GM21390 (cell line): ENCODE data around the gene TMEM255B.

Source experiments
- ATAC-seq: cut with Tn5 transposase; IDR thresholded peaks from one replicate; pipeline ENCODE4 v1.9.1; 2021; ENCODE audit not compliant: unreplicated experiment

Gene TMEM255B

GRCh38 chr13:113859311-113860050 is 100.5 kb downstream of the TMEM255B start:
- ATAC-seq: no peak

DNA sequence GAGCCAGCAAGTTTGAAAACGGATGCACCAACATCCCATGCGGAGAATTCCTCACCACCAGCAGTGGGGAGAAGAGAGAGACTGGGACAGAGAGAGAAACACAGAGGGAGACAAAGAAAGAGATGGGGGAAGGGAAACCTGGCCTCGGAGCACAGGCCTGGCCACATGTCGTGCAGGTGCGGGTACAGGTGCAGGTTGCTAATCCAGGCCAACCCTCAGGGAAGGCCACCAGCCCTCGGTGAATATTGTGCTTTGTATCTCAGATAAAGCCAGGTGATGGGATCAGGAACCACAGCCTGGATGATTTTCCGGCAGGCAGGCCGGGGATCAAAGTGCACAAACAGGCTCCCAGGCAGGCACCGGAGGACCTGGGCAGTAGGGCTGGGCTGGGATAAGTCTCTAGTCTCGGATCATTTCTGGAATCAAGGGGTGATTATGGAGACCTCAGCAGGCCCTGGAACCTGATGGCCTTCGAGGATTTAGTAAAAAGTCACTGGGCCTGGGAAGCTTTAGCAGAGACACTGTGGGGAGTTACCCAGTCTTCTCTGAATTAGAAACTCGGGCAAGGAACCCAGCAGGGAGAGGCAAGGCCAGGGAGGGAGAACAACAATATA is 101.1 kb downstream of the TMEM255B start:
- ATAC-seq: no peak

DNA sequence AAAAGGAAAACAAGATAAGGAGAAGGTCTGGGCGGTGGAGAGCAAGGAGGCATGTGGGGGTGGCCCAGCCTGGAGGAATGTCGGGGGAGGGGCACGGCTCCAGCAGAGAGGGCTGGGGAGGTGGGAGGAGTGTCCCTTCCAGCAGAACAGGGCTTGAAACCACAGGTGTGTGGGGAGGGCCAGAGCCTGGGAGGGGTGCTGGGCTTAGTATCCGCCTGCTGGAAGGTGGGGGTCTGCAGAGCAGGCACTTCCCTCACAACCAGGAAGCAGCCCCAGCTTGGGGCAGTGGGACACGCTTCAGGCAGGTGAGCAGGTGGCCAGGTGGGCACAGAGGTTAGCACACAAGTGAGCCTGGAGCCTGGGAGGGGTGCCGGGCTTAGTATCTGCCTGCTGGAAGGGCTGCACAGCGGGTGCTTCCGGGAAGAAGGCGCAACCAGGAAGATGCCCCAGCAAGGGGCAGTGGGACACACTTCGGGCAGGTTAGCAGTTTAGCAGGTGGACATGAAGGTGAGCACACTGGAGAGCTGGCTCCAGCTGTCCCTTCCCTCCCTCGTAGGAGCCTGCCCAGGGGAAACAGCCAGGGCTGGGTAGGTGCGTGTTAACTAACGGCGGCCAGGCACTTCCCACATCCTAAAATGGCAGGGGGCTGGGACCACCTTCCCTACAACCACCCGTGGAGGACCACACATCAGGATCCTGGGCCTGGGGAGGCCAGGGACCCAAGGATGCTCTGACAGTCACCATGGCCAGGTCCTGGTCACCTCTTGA is 101.8 kb downstream of the TMEM255B start:
- ATAC-seq: no peak

GRCh38 chr13:113861433-113862030 is 102.5 kb downstream of the TMEM255B start:
- ATAC-seq: no peak

- no peak for ATAC-seq
Observed at GRCh38 chr13:113862191-113862930, 103.3 kb downstream of the TMEM255B start.

- no peak for ATAC-seq
Observed at GRCh38 chr13:113862931-113863523, 104.0 kb downstream of the TMEM255B start.

GRCh38 chr13:113863524-113864272 is 104.7 kb downstream of the TMEM255B start, which contains the start of gene GAS6:
Gene GAS6 (minus strand): TSS chr13:113864076. CDS start chr13:113863920, 156 bp downstream.
- no peak for ATAC-seq

DNA sequence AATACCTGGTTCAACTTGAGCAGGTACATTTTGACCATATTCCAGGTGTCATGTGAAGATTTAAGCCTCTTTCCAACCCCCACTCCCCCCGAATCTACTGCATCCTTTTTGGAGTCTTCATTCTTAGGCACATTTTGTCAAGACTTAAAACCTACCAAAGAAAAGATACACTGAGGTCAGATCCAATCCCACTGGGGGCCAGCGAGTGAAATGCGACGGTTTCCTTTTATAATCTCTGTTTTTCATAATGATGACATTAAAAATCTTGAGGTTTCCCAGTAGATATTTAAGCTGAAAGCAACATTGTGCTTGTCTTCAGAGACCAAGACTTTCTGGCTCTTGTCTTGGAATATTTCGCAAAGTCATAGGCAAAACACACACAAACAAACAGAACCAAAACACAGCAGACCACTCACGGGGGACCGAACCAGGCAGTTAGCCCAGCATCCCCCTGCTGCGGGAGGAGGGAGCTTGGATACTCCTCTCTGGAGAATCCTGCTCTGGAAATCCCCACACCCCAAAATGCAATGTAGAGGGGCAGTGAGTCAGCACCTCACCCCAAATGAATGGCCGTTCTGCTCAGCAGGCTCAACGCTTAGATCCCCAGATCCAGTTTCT is 105.4 kb downstream of the TMEM255B start:
- ATAC-seq: no peak

GRCh38 chr13:113865427-113865826 is 106.4 kb downstream of the TMEM255B start:
- no peak for ATAC-seq
